K562 (cell line): Measurements from ENCODE around the gene FUT4. TPM values are rescaled to one million over a fixed set of nuclear protein-coding genes. Genes with fewer than 3 reads are reported as not detected.

Experiments used
- ATAC-seq: fragments of 200-7000 bp; cut with Tn5 transposase; 3 replicates; pipeline ENCODE4 v1.9.1; 2020; ENCODE audit warnings: moderate library complexity
- BruUV-seq: library from RNA; stranded (reverse); fragments of 400-500 nt; replicated peaks from 2 replicates; lab custom pipeline; 2021; lab: Mats Ljungman, UMichigan
- CTCF ChIA-PET: fragments of 300-600 bp; formaldehyde crosslinking; extraction: SDS; loops from one replicate; lab custom pipeline; 2021; ENCODE audit warnings: low intra/inter-chr PET ratio; lab: Yijun Ruan, JAX
- POLR2A ChIA-PET: fragments of 300-600, 350-650 bp; sonication (Branson Sonifier 250); formaldehyde crosslinking; extraction: SDS; loops from one replicate; lab custom pipeline; 2021; ENCODE audit warnings: antibody characterized with exemption, inconsistent platforms; lab: Yijun Ruan, JAX
- DNase-seq, 4 experiments: peaks; one replicate each; pipeline versions ENCODE4 v3.0.0 to v3.0.0-alpha.2; 2011 to 2018; ENCODE audit warnings: low spot score in 3 of 4, mixed read lengths in 3 of 4; ENCODE audit errors: extremely low read depth in 1 of 4
- FAIRE-seq: peaks from 2 replicates; lab custom pipeline; 2011; peaks lifted over from hg19 to GRCh38; lab: Jason Lieb, UNC
- H2AFZ ChIP-seq: 2 replicates; pipeline ENCODE4 v1.6.0; 2011; ENCODE audit warnings: low read depth, low read length, control low read depth, inconsistent platforms
- H3K27ac ChIP-seq: fragments of 200-600 bp; 3 replicates; pipeline ENCODE4 v1.8.0; 2011; ENCODE audit warnings: low read depth, mild to moderate bottlenecking, control low read depth, inconsistent platforms, low read length, moderate library complexity, mixed read lengths; ENCODE audit errors: extremely low read depth
- H3K27me3 ChIP-seq, 2 experiments: fragments of 300-600 bp in 1 of 2; 2 replicates in 1 of 2; 3 replicates in 1 of 2; pipeline versions ENCODE4 v1.6.0 to v1.8.0; 2011; ENCODE audit warnings: inconsistent platforms in 2 of 2, low read length in 2 of 2, mild to moderate bottlenecking in 1 of 2, mixed read lengths in 1 of 2, moderate library complexity in 1 of 2; ENCODE audit not compliant: control insufficient read depth in 2 of 2, insufficient read depth in 2 of 2
- H3K36me3 ChIP-seq: fragments of 300-600 bp; 3 replicates; pipeline ENCODE4 v1.8.0; 2011; ENCODE audit warnings: mild to moderate bottlenecking, low read length, inconsistent platforms; ENCODE audit not compliant: control insufficient read depth, insufficient read depth
- H3K4me1 ChIP-seq, 2 experiments: fragments of 200-600 bp in 1 of 2; replicated peaks in 1 of 2; 2 replicates in 1 of 2; 3 replicates in 1 of 2; pipeline versions ENCODE4 v1.5.1 to v1.8.0; 2011; ENCODE audit warnings: inconsistent platforms in 2 of 2, low read length in 2 of 2, mild to moderate bottlenecking in 1 of 2, mixed read lengths in 1 of 2, moderate library complexity in 1 of 2; ENCODE audit not compliant: control insufficient read depth in 2 of 2, insufficient read depth in 2 of 2
- H3K4me2 ChIP-seq: 2 replicates; pipeline ENCODE4 v1.6.1; 2011; ENCODE audit warnings: low read length, control low read depth, inconsistent platforms, mixed read lengths; ENCODE audit not compliant: insufficient read depth
- H3K4me3 ChIP-seq: fragments of 200-600 bp; sonication (generic), shearing (Covaris generic); 2 replicates; pipeline ENCODE4 v1.5.1; 2016; ENCODE audit warnings: control low read depth, inconsistent platforms
- H3K79me2 ChIP-seq: fragments of 200-600 bp; 3 replicates; pipeline ENCODE4 v1.8.0; 2011; ENCODE audit warnings: low read length, inconsistent platforms; ENCODE audit not compliant: control insufficient read depth, insufficient read depth
- H3K9ac ChIP-seq, 2 experiments: 2 replicates each; pipeline versions ENCODE4 v1.6.0 to v1.6.1; 2011; ENCODE audit warnings: low read depth in 2 of 2, low read length in 2 of 2, control low read depth in 1 of 2, inconsistent platforms in 1 of 2, mild to moderate bottlenecking in 1 of 2, mixed read lengths in 1 of 2; ENCODE audit not compliant: insufficient read depth in 1 of 2
- H3K9me1 ChIP-seq: one replicate; pipeline ENCODE4 v1.6.0; 2011; ENCODE audit warnings: inconsistent platforms, mild to moderate bottlenecking, low read length, moderate library complexity; ENCODE audit not compliant: control insufficient read depth, insufficient read depth
- H3K9me3 ChIP-seq: replicated peaks from 2 replicates; pipeline ENCODE4 v1.5.1; 2011; ENCODE audit warnings: low read depth, low read length, inconsistent platforms; ENCODE audit not compliant: control insufficient read depth, insufficient read depth
- H4K20me1 ChIP-seq: replicated peaks from 2 replicates; pipeline ENCODE4 v1.6.1; 2011; ENCODE audit warnings: low read length, inconsistent platforms, mixed read lengths; ENCODE audit not compliant: control insufficient read depth, insufficient read depth
- CHCHD3 ChIP-seq: fragments of 250-450 bp; sonication (Bioruptor Pico); IDR thresholded peaks from 2 replicates; pipeline ENCODE4 v2.1.2; 2022; ENCODE audit warnings: mild to moderate bottlenecking
- FOS ChIP-seq: IDR thresholded peaks from 3 replicates; pipeline ENCODE4 v1.6.1; 2011; ENCODE audit not compliant: insufficient read length; ENCODE audit errors: extremely low read depth
- KLF1 ChIP-seq: fragments of 450-650 bp; IDR thresholded peaks from 2 replicates; pipeline ENCODE4 v1.6.1; 2016; ENCODE audit warnings: missing genetic modification characterization, missing compliant biosample characterization
- LEF1 ChIP-seq: fragments of 450-650 bp; IDR thresholded peaks from 2 replicates; pipeline ENCODE4 v1.6.1; 2016; ENCODE audit warnings: mild to moderate bottlenecking
- NFE2L1 ChIP-seq: fragments of 450-650 bp; IDR thresholded peaks from 2 replicates; pipeline ENCODE4 v1.6.1; 2016; ENCODE audit warnings: missing genetic modification characterization, low read depth, mild to moderate bottlenecking, missing compliant biosample characterization, moderate library complexity, borderline replicate concordance
- NFXL1 ChIP-seq: fragments of 450-650 bp; formaldehyde crosslinking; IDR thresholded peaks from 2 replicates; pipeline ENCODE4 v1.4.0; 2021; ENCODE audit warnings: mild to moderate bottlenecking
- WGBS: fragments of 100-300 bp; shearing (Covaris generic); methylation state at CpG from one replicate; pipeline ENCODE4 v1.1.6; 2016; ENCODE audit warnings: low coverage, mixed read lengths; ENCODE audit not compliant: insufficient coverage; ENCODE audit errors: missing lambda C conversion rate; 5-methylcytosine and 5-hydroxymethylcytosine counted together
- in situ Hi-C: fragments of 300-500 bp; cut with MboI; formaldehyde crosslinking; loops from 4 replicates; pipeline ENCODE4 v1.15.0; 2018; ENCODE audit warnings: inconsistent platforms, mixed read lengths
- intact Hi-C: fragments of 100-400 bp; cut with micrococcal nuclease; formaldehyde crosslinking; loops from 2 replicates; pipeline ENCODE4 v1.14.2; 2022
- polyA plus RNA-seq, 8 experiments: library from polyadenylated mRNA; depleted of rRNA in 4 of 8; stranded (reverse) in 5 of 8; unstranded in 3 of 8; fragments of >200 nt; fragmentation: Nextera tagmentation in 2 of 8; fragmentation: Illumina TruSeq in 1 of 8; extraction: Ambion mirVana in 2 of 8; extraction: Trizol in 1 of 8; gene quantifications; 2 replicates each; pipeline versions ENCODE4 v1.2.1 to v1.2.3, GENCODE V29; 2011 to 2014; ENCODE audit warnings: inconsistent platforms in 1 of 8, missing spikeins in 1 of 8
- total RNA-seq, 7 experiments: library from RNA; depleted of rRNA in 6 of 7; stranded (reverse); fragments of >200 nt in 6 of 7; fragmentation: Illumina TruSeq in 2 of 7; extraction: Trizol in 2 of 7; gene quantifications; 2 replicates each; pipeline versions ENCODE4 v1.2.1 to v1.2.3, GENCODE V29; 2011 to 2021; ENCODE audit warnings: low replicate concordance in 1 of 7
- TF ChIP-seq, protein P1 (sequence below): fragments of 450-650 bp; IDR thresholded peaks from 2 replicates; pipeline ENCODE4 v1.6.1; 2016
- TF ChIP-seq, protein P2 (sequence below): sonication (generic); formaldehyde crosslinking; IDR thresholded peaks from 2 replicates; pipeline ENCODE4 v1.8.0; 2022; ENCODE audit warnings: missing genetic modification reagents, mild to moderate bottlenecking, moderate library complexity, borderline replicate concordance

The FUT4 gene
- total and polyA plus RNA-seq, 9 of the 15 experiments (the other 6 are each of a cell fraction or from before 2014, with no cell fraction given), result 1.1 to 8.9 (median 5.5) TPM

DNA sequence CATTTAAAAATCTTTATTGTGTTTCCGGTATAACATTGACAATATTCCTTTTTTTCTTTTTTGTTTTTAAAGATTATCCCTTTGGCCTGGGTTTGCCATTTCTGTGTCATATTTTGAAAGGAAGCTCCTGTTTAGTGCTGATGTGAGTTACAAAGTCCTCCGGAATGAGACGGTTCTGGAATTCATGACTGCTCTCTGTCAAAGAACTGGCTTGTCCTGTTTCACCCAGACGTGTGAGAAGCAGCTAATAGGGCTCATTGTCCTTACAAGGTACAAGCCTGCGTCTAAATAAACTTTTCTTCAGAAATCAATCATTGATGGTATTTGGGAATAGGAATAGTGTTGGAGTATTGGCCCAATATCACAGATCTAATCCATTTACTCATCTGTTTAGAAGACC lies 43.3 kb downstream of the FUT4 start:
- TF ChIP-seq FOS (no peak), CHCHD3 (CRISPR knock-in tag) (no peak), LEF1 (no peak), KLF1 (tag) (no peak), NFXL1 (CRISPR knock-in tag) (no peak), NFE2L1 (tag) (no peak)
- TF ChIP-seq, protein P1, sequence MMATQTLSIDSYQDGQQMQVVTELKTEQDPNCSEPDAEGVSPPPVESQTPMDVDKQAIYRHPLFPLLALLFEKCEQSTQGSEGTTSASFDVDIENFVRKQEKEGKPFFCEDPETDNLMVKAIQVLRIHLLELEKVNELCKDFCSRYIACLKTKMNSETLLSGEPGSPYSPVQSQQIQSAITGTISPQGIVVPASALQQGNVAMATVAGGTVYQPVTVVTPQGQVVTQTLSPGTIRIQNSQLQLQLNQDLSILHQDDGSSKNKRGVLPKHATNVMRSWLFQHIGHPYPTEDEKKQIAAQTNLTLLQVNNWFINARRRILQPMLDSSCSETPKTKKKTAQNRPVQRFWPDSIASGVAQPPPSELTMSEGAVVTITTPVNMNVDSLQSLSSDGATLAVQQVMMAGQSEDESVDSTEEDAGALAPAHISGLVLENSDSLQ, result no peak
- TF ChIP-seq, protein P2, sequence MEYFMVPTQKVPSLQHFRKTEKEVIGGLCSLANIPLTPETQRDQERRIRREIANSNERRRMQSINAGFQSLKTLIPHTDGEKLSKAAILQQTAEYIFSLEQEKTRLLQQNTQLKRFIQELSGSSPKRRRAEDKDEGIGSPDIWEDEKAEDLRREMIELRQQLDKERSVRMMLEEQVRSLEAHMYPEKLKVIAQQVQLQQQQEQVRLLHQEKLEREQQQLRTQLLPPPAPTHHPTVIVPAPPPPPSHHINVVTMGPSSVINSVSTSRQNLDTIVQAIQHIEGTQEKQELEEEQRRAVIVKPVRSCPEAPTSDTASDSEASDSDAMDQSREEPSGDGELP, result no peak
- ChIA-PET CTCF (no interaction called here), POLR2A (interaction anchor here (0.8 to 1.4 kb wide), 2 partner anchors 10 to 181 kb away, joined by 3 to 5 read pairs; partner anchors contain the start of gene AMOTL1)
- intact Hi-C loops, result no loop called here
- no peaks in the 10 kb centered on the region for H3K4me1 ChIP-seq
- DNase-seq (no peak), FAIRE-seq (no peak), ATAC-seq (no peak)
- peaks cover 10% of the 10 kb centered on the region; the same call in 2 of the 3 replicates for H3K36me3 ChIP-seq
- no peaks in the 10 kb centered on the region for H3K79me2 ChIP-seq
- H3K9me3 ChIP-seq, result no peaks in the 10 kb centered on the region
- no peak overlapping the region for H3K27ac ChIP-seq
- no peak overlapping the region for H3K4me2 ChIP-seq
- no peaks in the 10 kb centered on the region; a peak in 1 of 5 replicates for H3K27me3 ChIP-seq
- no peak overlapping the region for H2AFZ ChIP-seq
- H3K9ac ChIP-seq, result no peak overlapping the region
- BruUV-seq, result no TSS peak
- H3K9me1 ChIP-seq, result no peaks in the 10 kb centered on the region
- 22% methylated on average over 5 of the region's 5 CpGs for WGBS
- no peaks in the 10 kb centered on the region for H4K20me1 ChIP-seq
- H3K4me3 ChIP-seq, result no peak overlapping the region
- in situ Hi-C loops, result no loop called here
